Measurements from ENCODE around the gene ARHGEF7.

Gene ARHGEF7

DNA sequence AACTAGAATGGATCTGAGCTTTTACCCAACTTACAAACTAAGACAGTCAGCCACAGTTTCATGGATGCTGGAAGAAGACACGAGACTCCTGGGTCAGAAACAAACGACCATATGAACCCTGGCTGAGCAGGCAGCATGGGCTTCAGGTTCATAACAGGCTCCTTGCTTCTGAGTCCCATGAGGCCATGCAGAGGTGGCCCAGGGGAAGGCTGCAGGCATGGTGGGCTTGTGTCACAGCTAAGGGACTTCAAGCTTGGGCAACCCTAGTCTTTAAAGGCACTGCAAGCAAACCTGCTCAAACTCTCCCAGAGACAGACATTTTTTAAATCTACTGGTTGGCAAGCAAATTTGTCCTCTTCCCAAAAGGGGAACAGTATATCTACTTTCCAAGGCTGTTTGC is 5.1 kb upstream of the ARHGEF7 start:
- DNase-seq (ENCODE audit: low spot score) = no peak

DNA sequence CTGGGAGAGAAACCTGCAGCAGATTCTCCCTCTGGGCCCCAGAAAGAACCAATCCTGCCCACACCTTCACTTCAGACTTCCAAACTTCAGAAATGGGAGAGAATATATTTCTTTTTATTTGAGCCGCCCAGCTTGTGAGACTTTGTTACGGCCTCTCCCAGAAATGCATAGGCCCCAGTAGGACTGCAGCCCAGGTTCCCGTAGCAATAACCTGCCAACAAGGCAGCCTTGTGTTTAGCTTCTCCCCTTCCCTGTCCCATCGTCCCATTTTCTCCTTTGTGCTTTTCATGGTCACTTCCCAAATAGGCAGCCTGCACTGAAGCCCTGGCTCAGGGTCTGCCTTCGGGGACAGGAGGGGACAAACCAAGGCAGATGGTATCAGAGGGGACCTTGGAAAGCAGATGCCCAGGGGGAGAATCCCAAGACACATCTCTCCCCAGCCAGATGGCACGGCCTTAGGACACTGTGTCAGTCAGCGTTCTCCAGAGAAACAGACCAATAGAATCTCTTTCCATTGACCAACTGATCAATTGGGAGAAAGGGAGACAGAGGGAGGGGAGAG is 3.7 kb upstream of the ARHGEF7 start:
- DNase-seq (ENCODE audit: low spot score) = no peak

DNA sequence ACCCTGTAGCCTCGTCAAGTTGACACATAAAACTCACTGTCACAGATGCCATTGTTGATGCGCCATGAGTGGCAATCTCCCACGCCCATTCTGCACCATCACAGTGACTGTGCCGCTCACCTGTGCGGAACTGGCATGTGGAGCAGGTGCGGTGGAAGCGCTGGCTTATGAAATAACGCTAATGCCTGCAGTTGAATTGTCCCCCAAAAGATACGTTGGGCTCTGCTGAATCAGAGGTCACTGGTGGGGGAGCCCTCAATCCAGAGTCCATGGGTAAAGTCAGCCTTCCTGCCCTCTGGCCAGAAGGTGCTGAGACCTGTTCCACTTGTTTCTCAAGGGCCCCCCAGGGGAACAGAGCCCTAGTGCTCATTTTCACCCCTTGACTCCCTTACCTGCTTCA is 2.9 kb upstream of the ARHGEF7 start:
- DNase-seq (ENCODE audit: low spot score) = no peak

DNA sequence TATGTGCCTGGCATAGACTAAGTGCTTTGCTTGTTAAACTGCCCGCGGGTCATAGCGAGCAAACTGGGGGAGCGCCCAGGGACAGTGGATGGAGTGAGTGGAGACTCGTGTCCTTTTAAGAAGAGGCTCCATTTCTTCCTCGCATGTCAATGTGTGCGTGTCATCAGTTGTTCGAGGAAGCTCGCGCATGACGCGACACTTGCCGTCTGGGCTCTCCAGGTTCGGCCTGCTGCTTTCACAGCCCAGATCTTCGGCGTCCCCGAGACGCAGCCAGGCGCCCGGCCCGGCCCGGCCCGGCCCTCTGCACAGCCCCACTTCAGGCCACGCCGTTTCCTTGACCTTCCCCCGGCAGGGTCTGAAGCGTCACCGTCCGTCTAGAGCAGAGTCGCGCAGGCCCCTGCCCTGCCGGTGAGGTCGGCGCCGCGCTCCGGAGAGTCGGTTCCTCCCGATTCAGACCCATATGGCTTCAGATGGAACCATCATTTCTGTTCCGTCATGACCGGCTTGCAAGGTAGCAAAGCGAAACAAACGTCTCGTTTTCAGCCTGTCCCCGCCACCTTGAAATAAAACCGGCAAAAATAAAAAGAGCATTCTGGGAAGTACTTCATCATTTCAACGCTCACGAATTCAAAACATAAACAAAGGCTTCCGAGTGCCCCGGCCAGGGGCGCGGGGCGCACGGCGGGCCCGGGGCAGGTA is 599 bp upstream of the ARHGEF7 start:
- DNase-seq (ENCODE audit: low spot score) = no peak

DNA sequence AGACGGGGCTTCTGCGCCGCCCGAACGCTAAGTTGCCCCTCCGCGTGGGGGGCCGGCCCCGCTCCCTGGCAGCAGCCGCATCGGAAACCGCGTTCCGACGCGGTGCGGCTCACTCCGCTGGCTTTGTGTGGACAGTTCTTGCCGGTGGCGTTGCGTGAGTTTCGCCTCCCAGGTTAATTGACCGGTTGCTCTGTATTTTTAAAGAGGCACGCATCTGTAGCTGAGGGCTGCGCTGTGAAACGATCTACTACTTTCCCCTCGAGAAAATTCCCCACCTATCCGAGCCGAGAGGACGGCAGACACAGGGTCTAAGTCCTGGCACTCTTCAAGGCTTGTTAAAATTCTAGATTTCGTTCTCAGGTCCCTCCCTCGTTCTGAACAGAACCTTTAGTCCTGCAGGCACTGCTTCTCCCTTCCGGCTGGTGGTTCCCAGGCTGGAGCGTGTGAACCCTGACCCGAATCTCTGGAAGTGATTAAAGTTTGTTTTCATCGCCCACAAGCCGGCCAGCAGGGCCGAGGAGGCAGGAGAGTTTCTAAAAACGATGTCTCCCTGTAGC is 933 bp downstream of the ARHGEF7 start:
- DNase-seq (ENCODE audit: low spot score) = no peak

DNA sequence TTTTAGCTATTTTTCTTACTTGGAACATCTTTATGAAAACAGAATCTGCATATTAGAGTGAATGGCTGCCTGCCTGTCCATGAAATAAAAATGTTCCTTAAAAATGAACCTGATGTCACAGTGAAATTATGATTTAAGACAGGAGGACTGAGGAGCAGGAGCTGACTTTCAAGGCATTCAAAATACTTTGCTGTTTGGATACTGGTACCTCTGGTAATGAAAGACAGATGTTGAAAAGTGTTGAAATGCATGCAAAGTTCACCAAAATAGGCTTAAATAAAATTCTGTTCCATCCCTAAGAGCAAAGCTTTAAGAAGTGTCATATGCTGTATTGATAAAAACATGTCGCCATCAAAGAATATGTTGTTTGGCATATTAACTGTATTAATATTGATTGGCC is 1.7 kb downstream of the ARHGEF7 start:
- DNase-seq (ENCODE audit: low spot score) = no peak

DNA sequence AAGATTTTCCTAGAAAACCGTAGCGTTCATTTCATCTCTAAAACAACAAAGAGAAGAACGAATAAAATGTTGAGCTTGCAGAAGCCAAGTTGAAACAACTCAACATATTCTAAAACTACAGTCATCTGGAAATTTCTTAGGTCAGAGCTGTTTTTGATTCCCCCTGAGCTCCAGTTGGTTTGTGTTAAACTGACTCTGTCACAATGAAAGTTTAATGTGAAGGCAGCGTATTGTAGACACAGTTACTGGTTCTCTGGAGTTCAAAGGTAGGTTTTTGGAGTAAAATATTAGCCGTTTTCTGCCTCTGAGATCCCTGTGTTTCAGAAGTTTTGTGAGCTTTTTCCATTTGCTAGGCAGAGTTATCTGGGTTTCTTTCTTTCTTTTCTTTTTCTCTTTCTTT is 2.2 kb downstream of the ARHGEF7 start:
- no peak for DNase-seq (ENCODE audit: low spot score)

DNA sequence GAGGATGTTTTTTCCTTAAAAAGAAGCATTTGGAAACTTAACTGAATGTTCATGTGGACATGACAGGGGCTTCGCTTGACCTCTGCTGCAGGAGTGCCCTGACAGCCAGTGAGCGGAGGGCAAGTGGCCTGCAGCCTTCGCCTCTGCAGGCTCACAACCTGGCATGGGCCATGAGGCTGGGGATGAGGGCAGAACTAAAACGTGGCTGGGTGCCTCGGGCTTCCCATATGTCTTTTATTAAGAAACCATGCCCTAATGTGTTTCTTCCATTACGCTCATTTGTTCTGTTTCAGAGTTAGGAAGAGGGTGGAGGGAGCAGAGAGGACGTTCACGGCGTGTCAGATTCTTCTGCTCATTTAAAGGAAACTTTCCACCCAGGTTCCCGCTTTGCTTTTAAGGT is 2.9 kb downstream of the ARHGEF7 start:
- no peak for DNase-seq (ENCODE audit: low spot score)

DNA sequence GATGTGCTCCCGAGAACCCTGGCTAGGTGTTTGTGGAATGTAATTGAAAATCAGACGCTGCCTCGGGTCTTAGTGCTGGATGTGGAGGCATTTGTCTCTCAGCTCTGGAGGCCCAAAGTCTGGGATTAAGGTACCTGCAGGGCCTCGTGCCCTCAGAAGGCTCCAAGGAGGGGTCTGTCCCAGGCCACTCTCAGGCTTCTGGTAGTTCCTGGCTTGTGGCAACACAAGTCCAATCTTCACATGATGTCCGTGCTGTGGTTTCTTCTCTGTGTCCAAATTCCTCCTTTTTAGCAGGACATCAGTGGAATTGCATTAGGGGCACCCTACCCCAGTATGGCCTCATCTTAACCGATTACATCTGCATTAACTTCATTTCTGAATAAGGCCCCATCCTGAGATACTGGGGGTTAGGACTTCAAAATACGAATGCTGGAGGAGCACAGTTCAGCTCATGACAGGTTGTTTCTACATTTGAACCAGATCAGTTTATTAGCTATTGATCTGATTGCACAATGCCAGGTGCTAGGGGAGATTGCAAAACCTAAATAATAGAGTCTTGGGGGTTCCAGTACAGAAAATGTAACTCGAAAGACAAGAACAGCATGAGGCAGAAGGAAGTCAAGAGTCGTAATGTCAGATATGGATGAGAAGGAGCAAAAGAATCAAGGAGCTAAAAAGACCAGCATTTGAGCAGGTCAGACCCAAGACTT is 3.9 kb downstream of the ARHGEF7 start:
- DNase-seq (ENCODE audit: low spot score) = no peak

DNA sequence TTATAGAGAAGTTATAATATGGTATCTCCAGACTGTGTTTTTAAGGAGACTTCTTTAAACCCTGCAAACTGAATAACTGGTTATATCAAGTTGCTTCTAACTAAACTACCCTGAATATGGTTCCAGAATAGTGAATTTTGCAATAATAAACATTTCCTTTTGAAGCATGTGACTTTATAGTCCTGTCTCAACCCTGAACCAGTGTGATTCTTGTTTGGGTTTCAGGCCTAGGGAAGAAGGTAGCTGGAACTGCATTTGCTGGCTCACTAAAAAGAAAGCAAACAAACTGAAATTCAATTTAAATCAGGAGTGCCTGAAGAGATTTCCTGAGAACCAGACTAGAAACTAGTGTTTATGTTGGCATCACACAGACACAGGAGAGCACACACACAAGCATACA is 4.9 kb downstream of the ARHGEF7 start:
- DNase-seq (ENCODE audit: low spot score) = no peak

DNA sequence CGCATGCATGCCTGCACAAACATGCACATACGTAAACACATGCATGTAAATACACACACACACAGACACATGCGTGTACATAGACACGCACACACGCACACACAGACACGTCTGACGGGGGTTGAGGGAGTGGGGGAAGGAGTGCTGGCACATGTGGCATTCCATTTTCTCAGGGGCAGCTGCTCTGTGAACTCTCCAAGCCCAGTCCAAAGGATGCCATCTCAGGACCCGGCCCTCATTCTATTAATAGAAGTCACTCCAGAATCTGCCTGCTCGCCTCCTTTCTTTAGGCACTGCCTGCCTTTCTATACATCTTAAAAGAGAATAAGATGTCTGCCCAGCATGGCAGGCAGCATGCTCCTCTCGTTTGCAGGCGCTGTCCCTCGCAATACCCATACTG is 5.3 kb downstream of the ARHGEF7 start:
- DNase-seq (ENCODE audit: low spot score) = no peak

DNA sequence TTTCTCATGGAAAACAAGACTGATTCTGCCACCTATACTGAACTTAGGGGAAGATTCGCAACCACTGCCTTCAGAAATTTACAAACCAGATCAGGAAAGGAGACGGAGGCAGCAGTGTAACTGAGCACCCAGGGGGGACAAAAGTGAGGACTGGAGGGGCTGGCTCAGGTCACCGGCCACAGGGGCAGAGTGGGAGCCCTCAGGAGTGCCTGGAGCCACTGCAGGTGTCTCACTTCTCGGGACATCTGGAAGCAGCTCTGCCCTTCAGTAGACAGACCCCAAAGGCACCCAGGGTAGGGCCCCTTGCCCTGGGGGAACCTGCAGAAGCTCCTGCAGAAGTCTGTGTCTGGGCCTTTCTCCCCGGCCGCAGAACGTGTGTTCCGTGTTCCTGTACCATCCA is 5.8 kb downstream of the ARHGEF7 start:
- no peak for DNase-seq (ENCODE audit: low spot score)

DNA sequence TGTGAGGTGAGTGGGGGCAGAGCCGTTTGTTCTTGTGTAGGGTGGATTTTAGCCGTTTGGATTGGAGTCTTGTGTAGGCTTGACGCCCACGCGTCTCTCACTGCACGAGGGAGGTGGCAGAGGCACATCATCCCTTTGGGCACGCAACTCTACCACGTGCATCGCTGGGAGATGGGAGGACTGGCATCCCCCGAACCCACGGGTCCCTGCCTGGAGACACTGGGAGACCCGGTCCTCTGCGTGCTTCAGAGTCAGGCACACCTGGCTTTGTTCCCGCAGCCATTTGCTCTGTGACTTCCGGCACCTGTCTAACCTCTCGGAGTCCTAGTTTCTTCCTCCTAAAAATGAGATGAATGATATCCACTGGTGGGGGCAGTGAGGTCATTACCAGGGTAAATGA is 6.4 kb downstream of the ARHGEF7 start:
- no peak for DNase-seq (ENCODE audit: low spot score)

DNA sequence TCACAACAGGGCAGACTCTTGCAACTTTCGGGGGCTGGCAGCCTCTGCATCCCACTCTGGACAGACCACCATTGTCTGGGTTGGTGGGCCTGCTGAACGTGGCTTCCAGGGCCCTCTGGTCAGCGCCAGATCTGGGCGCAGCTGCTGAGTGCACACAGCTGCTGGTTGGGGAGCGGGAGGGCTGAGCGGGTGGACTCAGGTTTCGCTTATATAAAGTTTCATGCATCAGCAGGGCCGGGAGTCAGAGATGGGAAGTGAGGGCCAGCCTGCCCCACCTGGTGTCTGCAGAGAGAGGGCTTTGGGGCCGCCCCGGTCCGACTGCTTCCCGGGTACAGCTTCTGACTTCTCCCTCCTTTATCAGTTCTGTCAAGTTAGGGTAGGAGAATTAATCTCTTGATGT is 6.9 kb downstream of the ARHGEF7 start:
- DNase-seq (ENCODE audit: low spot score) = no peak

DNA sequence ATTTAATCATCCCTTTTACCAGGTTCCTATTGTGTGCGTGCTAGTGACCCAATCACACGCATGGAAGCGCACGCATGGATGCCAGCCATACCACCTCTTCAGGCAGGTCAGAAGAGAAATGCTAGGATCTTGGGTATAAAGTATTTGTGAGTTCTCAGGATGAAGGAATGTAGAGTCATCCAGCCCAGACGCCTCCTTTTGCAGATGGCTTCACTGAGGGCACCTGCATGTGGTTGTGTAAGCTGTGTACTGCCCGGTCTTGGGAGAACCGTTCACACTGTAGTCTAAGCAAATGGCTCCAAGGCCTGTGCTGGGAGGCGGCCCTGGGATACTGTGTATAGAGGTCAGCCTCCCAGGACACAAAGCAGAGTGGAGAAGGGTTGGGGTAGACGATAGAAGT is 7.5 kb downstream of the ARHGEF7 start:
- no peak for DNase-seq (ENCODE audit: low spot score)

DNA sequence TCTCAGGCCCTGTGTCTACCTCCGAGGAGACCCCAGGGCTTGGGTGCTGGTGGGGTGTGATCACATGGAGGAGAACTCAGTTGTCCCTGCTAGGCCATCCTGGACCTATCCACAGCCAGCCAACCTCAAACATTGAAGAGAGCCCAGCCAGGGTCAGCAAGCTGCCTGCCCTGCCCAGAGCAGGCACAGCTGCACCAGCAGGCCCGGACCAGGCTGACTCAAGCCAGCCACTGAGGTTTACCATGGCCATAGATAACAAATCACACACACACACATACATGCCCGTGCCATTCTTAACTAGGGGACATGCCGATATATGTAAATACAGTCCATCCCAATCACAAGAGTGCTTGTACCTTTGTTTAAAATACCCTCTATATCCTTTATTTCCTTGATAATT is 8.1 kb downstream of the ARHGEF7 start:
- DNase-seq (ENCODE audit: low spot score) = no peak

DNA sequence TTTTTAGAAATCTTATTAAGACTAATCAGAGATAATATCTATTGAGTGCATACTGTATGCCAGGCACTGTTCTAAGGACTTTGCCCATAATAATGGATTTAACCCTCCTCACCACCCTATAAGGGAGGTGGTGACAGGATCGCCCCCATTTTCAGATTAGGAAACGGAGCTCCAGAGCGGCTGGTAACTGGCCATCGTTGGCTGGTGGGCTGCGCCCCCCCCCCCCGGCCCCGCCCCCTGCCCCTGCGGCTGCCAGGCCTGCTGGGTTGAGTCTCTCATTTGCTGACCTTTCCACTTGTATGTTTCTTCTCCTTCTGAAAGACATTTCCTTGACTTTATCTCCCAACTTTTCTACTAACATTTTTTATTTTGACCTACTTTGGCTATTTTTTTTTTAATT is 8.5 kb downstream of the ARHGEF7 start:
- DNase-seq (ENCODE audit: low spot score) = no peak

DNA sequence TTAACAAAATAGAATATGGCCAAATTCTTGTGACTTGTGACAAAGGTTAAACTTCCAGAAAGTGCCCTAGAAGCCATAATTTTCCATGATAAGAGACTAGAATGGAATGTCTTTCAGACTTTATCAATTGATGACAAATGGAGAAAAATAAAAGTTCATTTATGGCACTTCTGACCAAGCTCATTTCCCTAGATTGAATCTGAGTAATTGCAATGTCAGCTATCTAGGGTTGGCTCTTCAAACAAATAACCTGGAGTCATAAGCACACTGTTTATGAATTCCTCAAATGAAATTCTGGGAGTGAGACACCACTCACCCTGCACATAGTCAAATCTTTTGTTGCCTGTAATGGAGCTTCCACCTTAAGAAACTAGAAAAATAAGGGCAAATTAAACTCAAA is 11.4 kb downstream of the ARHGEF7 start:
- DNase-seq (ENCODE audit: low spot score) = no peak

DNA sequence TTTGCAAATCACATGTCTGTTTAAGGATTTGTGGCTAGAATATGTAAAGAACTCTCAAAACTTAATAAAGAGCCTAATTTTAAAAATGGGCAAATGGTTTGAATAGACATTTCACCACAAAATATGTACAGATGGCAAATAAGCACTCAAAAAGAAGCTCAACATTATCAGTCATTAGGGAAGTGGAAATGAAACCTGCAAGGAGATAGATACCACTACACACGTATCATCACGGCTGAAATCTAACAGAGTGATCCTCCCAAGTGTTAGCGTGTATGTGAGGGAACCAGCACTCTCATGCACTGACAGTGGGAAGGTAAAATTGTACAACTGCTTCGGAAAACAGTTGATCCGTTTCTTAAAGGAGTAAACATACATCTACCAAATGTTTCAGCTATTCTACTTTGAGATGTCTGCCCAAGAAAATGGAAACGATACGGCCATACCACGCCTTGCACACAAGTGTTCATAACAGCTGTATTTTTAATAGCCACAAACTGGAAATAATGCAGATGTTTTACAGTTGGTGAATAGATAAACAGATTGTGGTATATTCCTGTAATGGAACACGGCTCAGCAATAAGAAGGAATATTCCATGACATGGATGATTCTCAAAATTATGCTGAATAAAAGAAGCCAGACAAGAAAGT is 14.5 kb downstream of the ARHGEF7 start:
- no peak for DNase-seq (ENCODE audit: low spot score)

DNA sequence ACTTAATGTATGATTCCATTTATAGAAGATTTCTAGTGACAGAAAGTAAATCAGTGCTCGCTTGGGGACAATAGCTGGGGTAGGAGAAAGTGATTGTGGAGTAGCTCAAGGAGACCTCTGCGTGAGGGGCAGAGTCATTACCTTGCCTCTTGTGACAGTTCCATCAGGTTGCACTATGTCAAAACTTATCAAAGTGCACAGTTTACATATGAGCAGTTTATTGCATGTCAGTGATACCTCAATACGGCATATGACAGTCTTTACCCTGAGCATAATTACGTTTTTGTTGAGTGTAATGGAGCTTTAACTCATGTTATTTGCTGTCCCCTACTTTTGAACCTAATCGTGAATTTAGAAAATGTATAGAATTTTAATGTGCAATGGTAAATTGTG is 15.0 kb downstream of the ARHGEF7 start:
- no peak for DNase-seq (ENCODE audit: low spot score)

DNA sequence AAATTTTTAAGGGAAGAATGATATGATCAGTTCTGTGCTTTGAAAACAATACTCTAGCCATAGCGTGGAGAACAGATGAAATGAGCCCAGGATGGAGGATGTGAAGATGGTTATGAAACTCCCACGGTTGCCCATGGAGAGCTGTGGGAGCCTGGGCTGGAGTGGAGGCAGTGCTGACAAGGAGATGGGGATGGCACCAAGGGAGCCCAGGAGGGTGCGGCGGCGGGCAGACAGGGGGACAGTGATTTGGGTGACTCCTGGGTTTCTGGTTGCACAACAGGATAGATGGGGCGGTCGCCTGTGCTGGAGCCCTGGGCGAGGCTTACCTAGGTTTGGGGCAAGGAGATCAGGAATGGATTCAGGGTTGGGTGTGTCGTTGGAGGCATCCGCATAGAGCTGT is 15.9 kb downstream of the ARHGEF7 start:
- no peak for DNase-seq (ENCODE audit: low spot score)

DNA sequence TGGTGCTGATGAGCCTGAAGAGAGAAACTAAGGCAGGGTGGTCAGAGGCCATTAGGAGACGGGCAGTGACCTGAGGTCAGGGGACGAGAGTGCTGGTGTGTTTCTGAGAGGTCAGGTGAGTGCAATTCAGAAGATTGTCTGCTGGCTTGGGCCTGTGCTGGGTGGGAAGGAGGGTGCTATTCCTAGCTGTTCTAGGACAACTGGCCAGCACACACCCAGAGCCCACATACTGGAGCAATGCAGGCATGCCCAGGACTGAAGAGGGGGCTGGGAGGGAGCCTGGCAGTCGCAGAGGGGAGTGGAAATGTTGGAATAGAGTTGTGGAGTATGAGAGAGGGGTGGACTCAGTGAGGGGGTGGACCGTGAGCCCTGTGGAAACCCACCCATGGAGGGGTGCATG is 16.5 kb downstream of the ARHGEF7 start:
- DNase-seq (ENCODE audit: low spot score) = no peak

DNA sequence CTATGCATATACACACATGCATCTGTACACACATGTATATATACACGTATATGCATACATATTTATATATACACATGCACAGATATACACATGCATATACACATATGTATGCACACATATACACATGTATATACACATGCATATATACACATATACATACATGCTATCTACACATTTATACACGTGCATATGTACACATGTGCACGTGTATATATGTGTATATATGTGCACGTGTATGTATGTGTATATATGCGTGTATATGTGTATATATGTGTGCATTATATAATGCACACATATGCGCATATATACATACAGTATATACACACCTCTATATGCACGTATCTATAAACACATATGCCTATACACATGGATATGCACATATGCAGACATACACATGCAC is 17.8 kb downstream of the ARHGEF7 start:
- no peak for DNase-seq (ENCODE audit: low spot score)

Data from hematopoietic multipotent progenitor cell treated with erythropoietin and hydrocortisone succinate and interleukin-3 and kit ligand, for 17 days (in vitro differentiated cells).